C1 segment of cervical spinal cord (tissue), 14 donors: ENCODE data around the gene EPHA2.
"Not testable (repeated sequence)": the region's sequence is repeated elsewhere in the genome, so short reads cannot be mapped to it uniquely, and the experiment has no call there.

Source experiments
- DNase-seq, 14 donors: peaks; one replicate each; lab custom pipeline; 2025; lab: John Stamatoyannopoulos, UW

Gene EPHA2

DNA sequence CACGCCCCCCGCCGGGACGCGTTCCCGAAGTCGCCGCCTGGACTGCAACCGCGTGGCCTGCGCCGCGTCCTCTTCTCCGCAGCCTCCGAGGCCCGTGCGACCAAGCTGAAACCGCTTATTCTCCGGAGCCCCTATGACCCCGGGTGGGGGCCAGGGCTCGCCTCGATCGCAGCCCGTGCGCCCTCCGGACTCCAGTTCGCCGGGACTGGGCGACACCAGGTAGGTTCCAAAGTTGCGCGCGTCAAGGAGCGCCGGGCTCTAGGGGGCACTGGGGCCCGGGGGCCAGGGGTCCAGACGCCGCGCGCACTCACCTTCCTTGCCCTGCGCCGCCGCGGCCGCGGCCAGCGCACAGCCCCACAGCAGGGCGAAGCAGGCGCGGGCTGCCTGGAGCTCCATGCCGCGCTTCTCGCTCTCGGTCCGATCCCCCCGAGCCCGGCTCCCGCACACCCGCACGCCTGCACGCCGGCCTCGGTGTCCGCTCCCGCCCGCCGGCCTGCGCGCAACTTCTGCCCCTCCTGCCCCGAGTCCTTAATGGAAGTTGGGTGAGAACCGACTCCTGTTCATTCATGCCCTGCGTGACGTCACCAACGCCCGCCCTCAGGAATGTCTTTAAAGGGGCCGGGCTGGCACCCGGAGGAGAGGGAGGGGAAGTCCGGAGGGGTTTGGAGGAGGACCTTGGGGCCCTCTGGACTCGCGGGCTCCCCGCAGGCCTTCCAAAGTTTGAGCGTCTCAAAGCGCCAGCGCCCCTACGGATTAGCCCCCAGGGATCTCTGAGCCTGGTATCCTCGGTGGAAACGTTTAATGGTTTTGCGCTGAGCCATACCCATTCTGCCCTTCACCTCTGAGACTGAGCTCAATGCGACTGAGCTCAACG lies at the start of gene EPHA2:
Gene EPHA2 (minus strand): TSS at position 533 of the 874 bp plus-strand sequence. CDS start 137 bp downstream, at position 396.
- peak in 11 of 14 donors; percentile 5 to 66 (median 51) for DNase-seq

DNA sequence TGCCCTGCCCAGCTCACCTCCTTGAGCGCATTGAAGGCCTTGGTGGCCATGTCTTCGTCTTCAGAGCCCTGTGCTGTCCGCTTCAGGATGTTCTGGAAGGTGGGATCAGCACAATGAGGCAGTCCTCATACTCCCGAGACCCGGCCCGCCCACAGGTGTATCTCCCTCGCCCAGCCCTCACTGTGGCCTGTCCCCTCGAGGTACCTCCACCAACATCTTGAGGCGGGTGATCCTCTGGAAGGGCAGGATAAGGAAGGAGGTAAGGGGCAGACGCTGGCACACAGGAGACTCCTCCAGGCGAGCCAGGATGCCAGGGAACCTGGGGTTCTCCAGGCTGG lies 49.4 kb upstream of the EPHA2 start:
- DNase-seq: no peak

DNA sequence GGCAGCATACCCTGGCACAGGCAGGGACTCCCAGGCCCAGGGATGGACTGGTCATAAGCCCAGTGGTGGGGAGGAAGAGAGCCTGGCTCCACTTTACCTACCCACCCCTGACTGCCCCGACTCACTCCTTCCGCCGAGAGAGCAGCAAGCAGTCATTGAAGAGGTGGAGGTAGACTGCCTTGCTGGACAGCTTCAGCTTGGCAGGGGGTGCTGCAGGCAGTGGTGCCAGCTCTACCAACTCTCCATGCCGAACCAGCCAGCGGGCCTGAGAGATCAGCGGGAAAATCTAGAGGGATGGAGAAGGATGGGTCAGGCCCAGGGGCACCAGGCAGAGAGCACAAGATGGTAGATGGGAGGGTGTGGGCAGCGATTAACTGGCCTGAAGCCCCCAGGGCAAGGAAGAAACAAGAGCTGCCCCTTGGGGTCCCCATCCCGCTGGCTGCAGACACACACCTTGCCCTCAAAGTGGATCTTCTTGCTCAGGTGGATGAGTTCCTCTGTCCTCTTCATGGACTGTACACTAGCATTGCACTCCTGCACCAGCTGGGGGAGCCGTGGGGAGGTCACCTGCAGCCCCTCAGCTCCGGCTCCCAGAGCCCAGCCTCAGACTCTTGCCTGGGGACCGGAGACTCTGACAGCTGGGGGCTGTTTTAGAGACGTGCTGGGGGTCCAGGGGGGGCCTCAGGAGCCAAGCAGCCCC lies 48.9 kb upstream of the EPHA2 start:
- no peak for DNase-seq

DNA sequence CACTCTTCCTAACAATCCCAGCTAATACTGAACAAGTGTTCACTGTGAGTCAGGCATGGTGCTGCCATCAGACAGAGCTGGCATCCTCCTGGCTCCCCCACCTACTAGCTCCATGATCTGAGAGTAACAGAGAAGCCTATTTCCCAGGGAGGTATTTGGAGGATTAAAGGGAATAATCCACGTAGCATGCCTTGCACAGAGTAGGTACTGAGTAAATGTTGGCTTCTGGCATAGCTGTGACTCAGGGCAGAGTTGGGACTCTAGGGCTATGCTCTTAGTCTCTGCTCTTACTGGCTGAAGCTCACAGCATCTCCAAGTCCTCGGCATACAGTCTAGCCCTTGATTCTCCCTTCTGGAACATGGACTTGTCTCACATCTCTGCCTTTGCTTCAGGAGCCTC lies 48.3 kb upstream of the EPHA2 start:
- no peak for DNase-seq

DNA sequence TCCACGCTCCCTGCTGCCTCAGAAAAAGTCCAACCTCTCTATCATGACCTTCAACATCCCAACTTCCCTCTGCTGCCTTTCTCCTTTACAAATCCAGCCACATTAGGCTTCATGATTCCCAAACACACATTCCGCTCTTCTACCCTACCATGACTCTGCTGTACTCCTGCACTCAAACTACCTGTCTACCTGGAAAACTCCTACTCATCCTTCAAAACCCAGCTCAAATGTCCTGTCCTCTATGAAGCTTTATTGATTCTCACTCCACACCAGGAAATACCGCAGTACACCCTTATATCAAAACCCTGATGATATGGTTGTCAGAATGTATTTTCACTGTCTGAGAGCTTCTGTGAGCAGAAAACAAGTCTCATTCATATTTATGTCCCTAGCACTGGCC lies 47.7 kb upstream of the EPHA2 start:
- no peak for DNase-seq

DNA sequence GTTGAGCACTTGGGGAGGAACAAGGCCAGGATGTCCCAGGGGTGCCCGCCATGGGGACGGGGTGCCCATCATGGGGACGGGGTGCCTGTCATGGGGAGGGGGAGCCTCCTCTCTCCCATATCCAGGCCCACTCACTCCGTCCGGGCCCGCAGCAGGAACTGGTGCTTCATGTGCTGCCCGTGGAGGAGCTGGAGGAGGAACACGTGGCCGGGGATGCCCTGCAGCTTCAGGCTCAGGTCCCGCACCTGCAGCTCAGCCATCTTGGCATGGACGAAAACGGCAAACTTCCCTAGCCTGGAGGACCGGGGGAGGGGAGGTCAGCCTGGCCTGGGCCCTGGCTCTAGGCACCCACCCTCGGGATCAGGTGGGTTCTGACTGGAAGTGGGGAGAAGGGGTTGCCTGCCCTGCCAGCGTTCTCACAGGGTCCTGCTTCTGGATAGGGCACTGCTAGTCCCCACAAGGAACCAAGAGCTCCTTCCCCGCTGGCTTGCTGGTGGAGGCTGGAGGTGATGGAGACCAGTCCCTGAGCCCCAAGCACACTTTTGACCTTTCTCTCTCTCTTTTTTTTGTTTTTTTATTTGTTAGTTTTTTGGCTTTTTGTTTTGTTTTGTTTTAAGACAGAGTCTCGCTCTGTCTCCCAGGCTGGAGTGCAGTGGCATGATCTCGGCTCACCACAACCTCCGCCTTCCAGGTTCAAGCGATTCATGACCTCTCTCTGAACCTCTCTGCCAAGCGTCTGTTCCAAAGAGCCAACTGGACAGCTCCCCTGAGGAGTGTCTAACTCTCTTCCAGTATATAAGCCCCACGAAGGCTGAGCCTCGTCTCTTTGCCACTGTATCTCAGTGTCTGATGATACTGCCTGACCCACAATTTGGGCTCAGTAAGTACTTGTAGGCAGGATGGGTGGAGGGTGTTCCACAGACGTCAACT lies 46.7 kb upstream of the EPHA2 start:
- DNase-seq: no peak

DNA sequence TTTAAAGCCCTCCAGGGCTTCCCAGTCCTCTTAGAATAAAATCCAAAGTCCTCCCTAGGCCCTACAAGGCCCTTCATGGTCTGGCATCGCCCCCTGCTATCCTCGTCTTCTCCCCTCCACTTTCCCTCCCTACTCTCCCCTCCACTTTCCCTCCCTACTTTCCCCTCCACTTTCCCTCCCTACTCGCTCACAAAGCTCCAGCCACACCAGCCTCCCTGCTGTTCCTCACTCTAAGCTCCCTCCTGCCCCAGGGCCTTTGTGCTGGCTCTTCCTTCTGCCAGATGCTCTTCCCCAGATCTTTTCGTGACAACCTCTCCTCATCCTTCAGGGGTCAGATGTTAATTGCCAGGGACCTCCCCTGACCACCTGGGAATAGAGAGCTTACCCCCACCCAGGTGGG lies 43.8 kb upstream of the EPHA2 start:
- DNase-seq: no peak

DNA sequence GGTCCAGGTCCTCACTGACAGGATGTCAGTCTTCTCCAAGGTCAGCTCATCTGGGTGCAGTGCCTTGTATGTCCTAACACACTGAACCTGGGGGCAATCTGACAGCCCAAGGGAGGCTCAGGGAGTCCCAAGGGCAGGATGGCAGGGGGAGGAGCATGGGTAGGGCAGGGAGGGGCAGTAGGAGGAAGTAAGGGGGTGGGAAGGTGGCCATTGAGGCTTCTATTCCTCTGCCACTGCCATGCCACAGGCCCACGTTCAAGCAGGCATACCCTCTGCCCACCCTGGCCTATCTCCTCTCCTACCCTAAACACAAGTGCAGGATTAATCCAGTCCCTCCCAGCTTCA lies 43.3 kb upstream of the EPHA2 start:
- DNase-seq: no peak

DNA sequence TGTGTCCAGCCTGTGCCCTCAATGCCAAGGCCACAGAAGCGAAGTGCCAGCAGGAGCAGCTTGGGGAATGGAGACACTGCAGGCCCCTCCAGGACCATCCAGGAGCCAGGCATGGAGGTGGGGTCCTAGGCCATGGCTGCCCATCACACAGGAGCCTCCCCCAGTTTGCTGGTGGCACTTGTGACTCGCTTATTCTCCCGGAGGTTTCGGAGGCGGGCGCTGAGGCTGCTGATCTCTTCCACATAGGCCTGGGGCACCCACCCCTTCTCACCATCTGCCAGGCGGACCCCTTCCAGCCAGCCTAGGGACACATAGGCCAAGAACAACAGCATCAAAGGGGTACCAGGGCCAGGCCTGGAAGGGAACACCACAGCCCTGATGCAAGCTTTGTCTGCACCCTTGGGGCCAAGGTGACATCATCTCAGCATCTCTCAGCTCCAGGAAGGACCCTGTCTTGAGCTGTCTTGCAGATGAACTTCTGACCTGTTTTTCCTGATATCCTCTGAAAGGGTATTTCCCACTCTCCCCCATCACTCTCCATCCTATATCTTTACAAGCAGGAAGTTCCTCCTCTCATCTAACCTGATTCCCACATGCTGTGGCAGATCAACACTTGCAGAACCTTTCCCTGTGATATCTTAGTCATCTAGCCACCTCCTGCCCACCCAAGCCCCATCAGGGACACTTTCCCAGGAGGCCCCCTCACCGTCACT lies 42.7 kb upstream of the EPHA2 start:
- no peak for DNase-seq

DNA sequence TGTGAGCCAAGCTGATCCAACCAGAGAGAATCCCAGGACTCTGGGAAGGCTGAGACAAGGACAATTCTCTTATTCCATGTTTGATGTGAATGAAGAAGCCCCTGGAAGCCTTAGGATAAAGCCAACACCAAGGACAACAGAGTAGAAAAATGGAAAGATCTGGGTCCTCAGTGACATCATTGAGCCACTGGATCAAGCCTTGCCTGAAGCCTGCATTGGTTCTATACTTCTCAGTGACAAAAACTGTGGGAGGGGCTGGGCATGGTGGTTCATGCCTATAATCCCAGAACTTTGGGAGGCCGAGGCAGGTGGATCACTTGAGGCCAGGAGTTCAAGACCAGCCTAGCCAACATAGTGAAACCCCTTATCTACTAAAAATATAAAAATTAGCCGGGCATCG lies 41.0 kb upstream of the EPHA2 start:
- no peak for DNase-seq

DNA sequence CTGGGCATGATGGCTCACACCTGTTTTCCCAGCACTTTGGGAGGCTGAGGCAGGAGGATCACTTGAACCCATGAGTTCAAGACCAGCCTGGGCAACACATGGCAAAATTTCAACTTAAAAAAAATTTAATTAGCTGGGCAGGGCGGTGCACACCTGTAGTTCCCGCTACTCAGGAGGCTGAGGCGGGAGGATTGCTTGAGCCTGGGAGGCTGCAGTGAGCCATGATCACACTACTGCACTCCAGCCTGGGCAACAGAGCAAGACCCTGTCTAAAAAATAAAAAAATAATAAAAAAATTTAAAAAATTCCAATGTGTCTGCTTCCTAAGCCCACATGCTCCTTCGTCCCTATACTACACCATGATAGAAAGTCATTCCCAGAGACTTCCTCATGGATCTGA lies 40.3 kb upstream of the EPHA2 start:
- DNase-seq: not testable (repeated sequence)

DNA sequence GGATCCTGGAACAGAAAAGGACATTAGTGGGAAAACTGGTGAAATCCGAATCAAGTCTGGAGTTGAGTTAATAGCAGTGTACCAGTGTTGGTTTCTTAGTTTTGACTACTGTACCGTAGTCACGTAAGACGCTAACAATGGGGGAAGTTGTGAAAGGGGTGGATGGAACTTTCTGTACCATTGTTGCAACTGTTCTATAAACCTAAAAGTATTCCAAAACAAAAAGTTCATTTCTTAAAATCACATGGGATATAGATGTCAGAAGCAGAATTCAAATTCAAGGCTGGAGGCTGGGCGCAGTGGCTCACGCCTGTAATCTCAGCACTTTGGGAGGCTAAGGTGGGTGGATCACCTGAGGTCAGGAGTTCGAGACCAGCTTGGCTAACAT lies 39.6 kb upstream of the EPHA2 start:
- DNase-seq: no peak

DNA sequence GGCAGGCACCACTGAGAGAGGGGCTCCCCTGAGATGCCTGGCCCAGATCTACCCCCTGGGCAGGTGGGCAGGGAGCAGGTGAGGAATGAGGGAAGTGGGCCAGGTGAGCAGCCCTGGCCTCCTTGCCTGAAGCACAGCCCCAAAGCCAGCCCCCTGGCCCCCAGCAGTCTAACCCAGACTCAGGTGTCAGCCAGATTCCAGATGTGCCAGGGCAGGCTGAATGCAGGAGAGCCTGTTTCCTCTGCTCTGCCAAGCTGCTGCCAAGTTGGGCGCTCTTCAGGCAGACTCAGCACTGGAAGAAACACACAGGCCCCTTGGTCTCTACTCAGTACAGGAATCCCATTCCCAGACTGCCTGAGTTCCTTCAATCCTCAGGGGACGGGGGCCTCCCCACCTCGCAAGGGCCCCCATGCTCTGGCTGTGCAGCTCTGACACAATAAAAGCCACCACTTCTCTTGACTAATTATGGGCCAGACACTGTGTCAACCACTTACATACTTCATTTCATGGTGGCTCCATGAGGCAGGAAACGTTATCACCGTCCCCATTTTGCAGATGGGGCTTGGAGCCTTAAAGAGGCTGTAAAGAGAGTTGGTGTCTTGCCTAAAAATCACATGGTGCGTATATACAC lies 36.2 kb upstream of the EPHA2 start:
- no peak for DNase-seq

DNA sequence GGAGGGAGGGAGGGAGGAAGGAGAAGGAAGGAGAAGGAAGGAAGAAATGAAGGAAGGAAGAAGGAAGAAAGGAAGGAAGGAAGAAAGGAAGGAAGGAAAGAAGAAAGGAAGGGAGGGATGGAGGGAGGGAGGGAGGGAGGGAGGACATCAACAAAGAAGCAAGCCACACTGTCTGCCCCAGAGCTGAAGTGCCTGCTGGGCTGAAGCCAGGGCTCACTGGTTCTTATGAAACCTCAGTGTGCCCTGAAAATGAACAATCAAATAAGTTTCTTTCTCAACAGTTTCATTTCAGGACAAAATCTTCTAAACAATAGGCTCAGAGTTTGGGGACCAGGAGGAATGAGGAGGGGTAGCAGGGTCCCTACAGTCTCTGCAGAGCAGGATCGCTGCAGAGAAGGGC lies 35.4 kb upstream of the EPHA2 start:
- DNase-seq: peak in 1 of 14 donors; percentile 18

DNA sequence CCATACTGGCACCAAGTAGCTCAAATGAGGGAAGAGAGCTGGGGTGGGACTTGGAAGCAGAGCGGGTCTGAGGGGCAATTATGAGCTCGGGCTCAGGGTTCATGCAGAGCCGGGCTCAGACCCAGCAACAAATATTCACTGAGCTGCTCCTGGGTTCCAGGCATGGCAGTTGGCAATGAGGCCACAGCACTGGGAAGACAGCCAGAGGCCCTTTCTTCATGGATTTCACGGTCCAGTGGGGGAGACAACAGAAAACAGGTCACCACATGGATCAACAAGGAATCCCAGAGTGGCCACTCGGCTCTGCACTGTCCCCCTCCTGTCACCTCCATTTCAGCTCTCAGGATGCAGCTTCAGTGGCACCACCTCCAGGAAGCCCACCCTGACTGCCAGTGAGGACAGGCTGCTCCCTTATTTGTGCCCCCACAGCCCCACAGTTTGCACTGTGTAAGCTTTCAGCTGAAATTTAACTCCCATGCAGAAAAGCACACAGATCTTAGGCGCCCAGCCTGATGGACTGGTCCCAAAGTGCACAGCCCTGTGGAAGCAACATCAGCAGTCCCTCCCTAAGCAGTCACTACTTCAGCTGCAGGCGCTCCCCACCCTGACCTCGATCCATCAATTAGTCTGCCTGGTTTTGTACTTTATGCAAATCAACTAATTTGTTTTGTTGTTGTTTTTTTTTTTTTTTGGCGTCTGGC lies 34.2 kb upstream of the EPHA2 start:
- DNase-seq: peak in 13 of 14 donors; percentile 4 to 95 (median 66)

DNA sequence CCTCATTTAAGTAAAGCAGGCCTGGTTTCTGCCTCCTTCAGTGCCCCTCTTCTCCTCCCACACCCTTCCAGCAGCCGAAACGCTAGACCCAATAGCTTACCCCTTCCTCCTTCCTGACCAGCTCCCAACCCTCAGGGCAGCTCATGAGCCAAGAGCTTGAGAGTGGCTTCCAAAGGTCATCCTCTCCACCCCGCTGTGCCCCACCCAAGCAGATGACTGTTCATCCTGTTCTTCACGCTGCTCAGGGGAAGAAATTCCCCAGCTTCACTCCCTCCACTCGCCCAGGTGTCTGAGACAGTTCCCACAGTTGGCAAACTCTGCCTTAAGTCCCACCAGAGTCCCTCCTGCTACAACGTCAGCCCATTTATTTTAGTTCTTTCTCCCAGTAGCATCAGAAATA lies 33.1 kb upstream of the EPHA2 start:
- no peak for DNase-seq

DNA sequence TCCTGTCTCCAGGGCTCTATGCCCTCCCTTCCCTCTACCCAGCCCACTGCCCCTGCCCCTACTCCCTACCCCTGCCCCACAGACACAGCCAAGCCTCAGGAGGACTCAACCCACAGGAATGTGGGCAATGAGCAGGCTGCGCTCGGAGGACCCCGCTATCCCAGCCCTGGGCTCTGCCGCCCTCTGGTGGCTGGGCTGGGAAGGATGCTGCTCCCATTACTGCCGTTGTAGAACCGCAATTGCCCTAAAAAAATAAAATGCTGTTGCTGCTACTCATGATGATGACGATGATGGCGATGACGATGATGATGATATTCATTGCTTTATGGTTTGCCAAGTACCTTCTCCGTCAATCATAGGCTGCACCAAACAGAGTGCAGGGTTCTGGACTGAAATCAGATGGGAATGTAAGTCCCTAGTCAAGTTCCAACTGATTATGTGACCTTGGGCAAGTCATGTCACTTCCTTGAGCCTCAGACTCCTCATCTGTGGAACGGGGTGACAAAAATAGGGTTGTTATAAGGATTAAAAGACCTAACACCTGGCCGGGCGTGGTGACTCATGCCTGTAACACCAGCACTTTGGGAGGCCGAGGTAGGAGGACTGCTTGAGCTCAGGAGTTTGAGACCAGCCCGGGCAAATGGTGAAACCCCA lies 32.0 kb upstream of the EPHA2 start:
- DNase-seq: peak in 10 of 14 donors; percentile 6 to 69 (median 28)

DNA sequence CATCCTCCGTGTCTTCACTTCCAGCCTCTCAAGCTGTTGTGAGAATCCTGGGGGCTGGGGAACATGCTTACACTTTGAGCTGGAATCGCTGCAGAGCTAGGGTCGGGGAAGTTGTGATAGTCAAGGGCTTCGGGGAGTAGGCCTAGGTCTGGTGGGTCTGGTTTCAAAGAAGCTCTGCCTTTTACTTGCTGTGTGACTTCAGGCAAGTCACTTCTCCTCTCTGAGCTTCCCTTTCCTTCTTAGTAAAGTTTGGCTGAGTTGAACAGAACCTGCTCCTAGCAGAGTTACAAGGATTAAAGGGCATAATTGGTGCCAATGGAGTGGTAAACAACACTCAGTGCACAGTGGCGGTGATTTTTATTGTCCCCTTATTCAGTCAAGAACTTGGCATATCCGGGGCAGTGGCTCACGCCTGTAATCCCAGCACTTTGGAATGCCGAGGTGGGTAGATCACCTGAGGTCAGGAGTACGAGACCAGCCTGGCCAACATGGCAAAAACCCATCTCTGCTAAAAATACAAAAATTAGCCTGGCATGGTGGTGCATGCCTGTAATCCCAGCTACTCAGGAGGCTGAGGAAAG lies 30.9 kb upstream of the EPHA2 start:
- no peak for DNase-seq

DNA sequence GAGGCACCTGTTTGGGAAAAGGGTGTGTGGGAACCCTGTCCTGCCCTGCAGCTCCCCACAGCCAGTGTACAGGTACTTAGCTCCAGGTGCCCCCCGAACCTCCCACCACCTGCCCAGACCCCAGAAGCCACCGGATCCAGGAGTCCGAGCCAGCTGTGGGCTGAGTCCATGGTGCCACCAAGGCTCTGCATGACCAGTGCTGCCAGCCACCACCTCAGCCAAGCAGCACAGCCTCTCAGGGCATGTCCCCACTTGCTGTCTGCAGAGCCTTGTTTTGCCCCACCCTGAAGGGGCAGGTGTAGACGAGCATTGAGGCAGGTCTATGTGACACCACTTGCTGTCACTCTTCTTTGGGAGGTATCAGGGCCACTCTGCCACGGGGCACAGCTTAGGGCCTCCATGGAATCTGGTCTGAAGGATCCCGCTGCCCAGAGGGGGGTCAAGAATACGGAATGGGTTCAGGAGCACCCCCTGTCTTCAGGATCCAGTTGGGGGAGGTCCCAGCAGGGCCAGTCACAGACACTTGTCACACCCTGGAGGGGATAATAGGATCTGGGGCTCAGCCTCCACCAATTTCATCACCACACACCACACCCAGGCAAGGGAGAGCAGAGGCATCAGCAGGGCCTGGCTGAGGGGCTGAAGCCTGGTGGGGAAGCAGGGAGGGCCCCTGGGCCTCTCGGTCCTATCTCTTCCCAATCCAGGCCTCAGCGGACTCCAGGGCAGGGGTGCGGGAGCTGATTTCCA lies 28.9 kb upstream of the EPHA2 start:
- DNase-seq: no peak
